ENCODE results near the gene ARHGEF28.

DNA sequence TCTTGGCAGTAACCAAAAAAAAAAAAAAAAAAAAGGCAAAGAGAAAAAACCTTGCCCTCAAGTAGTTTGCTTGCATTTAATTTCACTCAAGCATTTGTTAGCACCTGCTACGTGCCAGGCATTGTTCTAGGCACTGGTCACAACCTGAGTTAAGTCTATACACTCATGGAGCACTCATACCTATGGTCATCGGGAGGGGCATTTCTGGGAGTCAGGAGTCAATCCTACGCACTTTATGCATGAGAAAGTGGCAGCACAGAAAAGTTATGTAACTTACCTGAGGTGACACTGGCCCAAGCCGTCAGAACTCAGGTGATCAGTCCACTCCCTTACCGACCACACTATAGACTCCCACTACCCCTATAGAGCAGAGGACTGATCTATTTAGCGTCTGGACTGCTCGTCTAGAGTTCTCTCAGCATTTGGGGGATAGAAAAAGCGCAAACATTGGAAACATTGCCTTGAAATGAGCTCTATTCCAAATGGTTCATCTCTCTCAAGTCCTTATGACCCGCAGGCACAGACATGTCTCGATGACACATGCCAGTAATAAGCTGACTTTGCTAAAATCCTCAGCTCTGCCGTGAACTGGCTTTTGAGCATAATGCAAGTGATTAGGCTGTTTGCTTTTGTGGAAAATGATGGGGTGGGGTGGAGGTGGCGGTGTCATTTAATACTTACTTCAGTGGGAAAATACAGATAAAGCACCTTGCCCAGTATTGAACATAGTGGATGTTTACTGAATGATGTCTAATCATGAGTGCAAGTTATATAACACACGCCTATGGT is 160.2 kb downstream of the ARHGEF28 start:
- TF ChIP-seq, protein P1, sequence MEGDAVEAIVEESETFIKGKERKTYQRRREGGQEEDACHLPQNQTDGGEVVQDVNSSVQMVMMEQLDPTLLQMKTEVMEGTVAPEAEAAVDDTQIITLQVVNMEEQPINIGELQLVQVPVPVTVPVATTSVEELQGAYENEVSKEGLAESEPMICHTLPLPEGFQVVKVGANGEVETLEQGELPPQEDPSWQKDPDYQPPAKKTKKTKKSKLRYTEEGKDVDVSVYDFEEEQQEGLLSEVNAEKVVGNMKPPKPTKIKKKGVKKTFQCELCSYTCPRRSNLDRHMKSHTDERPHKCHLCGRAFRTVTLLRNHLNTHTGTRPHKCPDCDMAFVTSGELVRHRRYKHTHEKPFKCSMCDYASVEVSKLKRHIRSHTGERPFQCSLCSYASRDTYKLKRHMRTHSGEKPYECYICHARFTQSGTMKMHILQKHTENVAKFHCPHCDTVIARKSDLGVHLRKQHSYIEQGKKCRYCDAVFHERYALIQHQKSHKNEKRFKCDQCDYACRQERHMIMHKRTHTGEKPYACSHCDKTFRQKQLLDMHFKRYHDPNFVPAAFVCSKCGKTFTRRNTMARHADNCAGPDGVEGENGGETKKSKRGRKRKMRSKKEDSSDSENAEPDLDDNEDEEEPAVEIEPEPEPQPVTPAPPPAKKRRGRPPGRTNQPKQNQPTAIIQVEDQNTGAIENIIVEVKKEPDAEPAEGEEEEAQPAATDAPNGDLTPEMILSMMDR (conservative IDR thresholded peaks at IDR 0.05; ENCODE audit: low read depth, low read length), result no peak
- TF ChIP-seq, protein P2, sequence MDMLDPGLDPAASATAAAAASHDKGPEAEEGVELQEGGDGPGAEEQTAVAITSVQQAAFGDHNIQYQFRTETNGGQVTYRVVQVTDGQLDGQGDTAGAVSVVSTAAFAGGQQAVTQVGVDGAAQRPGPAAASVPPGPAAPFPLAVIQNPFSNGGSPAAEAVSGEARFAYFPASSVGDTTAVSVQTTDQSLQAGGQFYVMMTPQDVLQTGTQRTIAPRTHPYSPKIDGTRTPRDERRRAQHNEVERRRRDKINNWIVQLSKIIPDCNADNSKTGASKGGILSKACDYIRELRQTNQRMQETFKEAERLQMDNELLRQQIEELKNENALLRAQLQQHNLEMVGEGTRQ (IDR thresholded peaks at IDR 0.05; ENCODE audit: low read depth, low read length), result no peak
- TF ChIP-seq POLR2A (IDR thresholded peaks at IDR 0.05; ENCODE audit: low read depth, low read length), result no peak
- no peak for TF ChIP-seq RAD21 (IDR thresholded peaks at IDR 0.05; ENCODE audit: low read length)
- TF ChIP-seq FOS (IDR thresholded peaks at IDR 0.05; ENCODE audit: low read depth, low read length), result no peak
- TF ChIP-seq SMC3 (IDR thresholded peaks at IDR 0.05; ENCODE audit: low read depth, low read length), result no peak
- TF ChIP-seq MAFK (IDR thresholded peaks at IDR 0.05; ENCODE audit: low read depth, low read length), result peak; percentile 81
- no peak for TF ChIP-seq RFX5 (IDR thresholded peaks at IDR 0.05; ENCODE audit: low read depth, low read length)
- no peak for TF ChIP-seq MXI1 (IDR thresholded peaks at IDR 0.05; ENCODE audit: borderline replicate concordance, low read depth, low read length)
